Uterus (tissue), 4 donors: ENCODE measurements around the gene CIROP. TPM values are rescaled to one million over a fixed set of nuclear protein-coding genes. Genes with fewer than 3 reads are reported as not detected.

Experiments
- DNase-seq, 2 donors: peaks; one replicate each; pipeline ENCODE4 v3.0.0-alpha.2; 2019 to 2020
- H3K27ac ChIP-seq, 2 donors: fragments of 200-600 bp; sonication (generic); 1 replicate in 1 of 2; 2 replicates in 1 of 2; pipeline ENCODE4 v1.5.1; 2016 to 2018
- H3K27me3 ChIP-seq, 2 donors: fragments of 200-600 bp; sonication (generic); one replicate each; pipeline ENCODE4 v1.5.1; 2018 to 2019; ENCODE audit warnings: control low read depth in 1 of 2
- H3K36me3 ChIP-seq, 2 donors: fragments of 200-600 bp; sonication (generic); one replicate each; pipeline ENCODE4 v1.5.1; 2019; ENCODE audit warnings: control low read depth in 1 of 2
- H3K4me1 ChIP-seq, 2 donors: fragments of 200-600 bp; sonication (generic); one replicate each; pipeline ENCODE4 v1.5.1; 2018 to 2019; ENCODE audit warnings: control low read depth in 1 of 2
- H3K4me3 ChIP-seq, 2 donors: fragments of 200-600 bp; sonication (generic); 1 replicate in 1 of 2; 2 replicates in 1 of 2; pipeline ENCODE4 v1.5.1; 2018 to 2019; ENCODE audit warnings: mild to moderate bottlenecking in 1 of 2
- H3K9me3 ChIP-seq, 2 donors: fragments of 200-600 bp; sonication (generic); one replicate each; pipeline ENCODE4 v1.5.1; 2019; ENCODE audit warnings: control low read depth in 1 of 2
- POLR2A ChIP-seq, 2 donors: fragments of 450-650 bp; IDR thresholded peaks; one replicate each; pipeline ENCODE4 v1.6.1; 2016; ENCODE audit warnings: antibody characterized with exemption in 2 of 2, mild to moderate bottlenecking in 1 of 2, moderate library complexity in 1 of 2
- intact Hi-C: fragments of 100-400 bp; cut with DNase I; formaldehyde crosslinking; loops from one replicate; pipeline ENCODE4 v1.15.1; 2023; ENCODE audit warnings: low total_unique reads
- total RNA-seq, 4 donors: library from RNA; depleted of rRNA in 3 of 4; stranded (reverse); fragments of >200 nt in 3 of 4; gene quantifications; one replicate each; pipeline versions ENCODE4 v1.1.0 to v1.2.4, GENCODE V29; 2014 to 2023
- TF ChIP-seq, protein P1 (sequence below), 4 experiments: fragments of 200-600 bp in 2 of 4; fragments of 450-650 bp in 2 of 4; sonication (generic) in 2 of 4; IDR thresholded peaks; one replicate each; pipeline ENCODE4 v1.5.1; 2016 to 2019; ENCODE audit warnings: antibody characterized with exemption in 4 of 4, mild to moderate bottlenecking in 2 of 4, moderate library complexity in 1 of 4
- donor health status: DM: yes; HTN: yes; CAD: no.

The CIROP gene
- total RNA-seq, 4 donors from 2014 or later = not detected

DNA sequence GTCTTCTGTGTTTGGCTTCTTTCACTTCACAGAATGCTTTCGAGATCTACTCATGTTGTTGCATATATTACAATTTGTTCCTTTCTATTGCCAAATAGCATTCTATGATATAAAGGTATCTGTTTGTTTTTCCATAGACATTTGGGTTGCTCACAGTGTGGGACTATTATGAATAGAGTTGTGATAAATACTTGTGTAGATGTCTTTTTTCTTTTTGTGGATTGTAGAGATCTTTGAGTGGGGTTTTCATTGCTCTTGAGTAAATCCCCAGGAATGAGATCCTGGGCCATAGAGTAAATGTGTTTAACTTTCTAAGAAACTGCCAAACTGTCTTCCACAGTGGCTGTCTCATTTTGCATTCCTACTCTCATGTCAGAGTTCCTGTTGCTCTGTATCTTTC is 39.1 kb upstream of the CIROP start:
- no peak for DNase-seq
- H3K4me3 ChIP-seq = no peak overlapping the region
- TF ChIP-seq POLR2A (IDR thresholded peaks at IDR 0.05) = no peak
- TF ChIP-seq, protein P1, sequence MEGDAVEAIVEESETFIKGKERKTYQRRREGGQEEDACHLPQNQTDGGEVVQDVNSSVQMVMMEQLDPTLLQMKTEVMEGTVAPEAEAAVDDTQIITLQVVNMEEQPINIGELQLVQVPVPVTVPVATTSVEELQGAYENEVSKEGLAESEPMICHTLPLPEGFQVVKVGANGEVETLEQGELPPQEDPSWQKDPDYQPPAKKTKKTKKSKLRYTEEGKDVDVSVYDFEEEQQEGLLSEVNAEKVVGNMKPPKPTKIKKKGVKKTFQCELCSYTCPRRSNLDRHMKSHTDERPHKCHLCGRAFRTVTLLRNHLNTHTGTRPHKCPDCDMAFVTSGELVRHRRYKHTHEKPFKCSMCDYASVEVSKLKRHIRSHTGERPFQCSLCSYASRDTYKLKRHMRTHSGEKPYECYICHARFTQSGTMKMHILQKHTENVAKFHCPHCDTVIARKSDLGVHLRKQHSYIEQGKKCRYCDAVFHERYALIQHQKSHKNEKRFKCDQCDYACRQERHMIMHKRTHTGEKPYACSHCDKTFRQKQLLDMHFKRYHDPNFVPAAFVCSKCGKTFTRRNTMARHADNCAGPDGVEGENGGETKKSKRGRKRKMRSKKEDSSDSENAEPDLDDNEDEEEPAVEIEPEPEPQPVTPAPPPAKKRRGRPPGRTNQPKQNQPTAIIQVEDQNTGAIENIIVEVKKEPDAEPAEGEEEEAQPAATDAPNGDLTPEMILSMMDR (IDR thresholded peaks at IDR 0.05) = no peak
- peaks cover 11 to 12% of the 10 kb centered on the region in 2 donors for H3K4me1 ChIP-seq
- intact Hi-C loops = no loop called here
- H3K36me3 ChIP-seq = no peaks in the 10 kb centered on the region
- H3K27me3 ChIP-seq = no peaks in the 10 kb centered on the region
- peak overlapping the region; percentile 96 for H3K27ac ChIP-seq
- H3K9me3 ChIP-seq = no peaks in the 10 kb centered on the region

DNA sequence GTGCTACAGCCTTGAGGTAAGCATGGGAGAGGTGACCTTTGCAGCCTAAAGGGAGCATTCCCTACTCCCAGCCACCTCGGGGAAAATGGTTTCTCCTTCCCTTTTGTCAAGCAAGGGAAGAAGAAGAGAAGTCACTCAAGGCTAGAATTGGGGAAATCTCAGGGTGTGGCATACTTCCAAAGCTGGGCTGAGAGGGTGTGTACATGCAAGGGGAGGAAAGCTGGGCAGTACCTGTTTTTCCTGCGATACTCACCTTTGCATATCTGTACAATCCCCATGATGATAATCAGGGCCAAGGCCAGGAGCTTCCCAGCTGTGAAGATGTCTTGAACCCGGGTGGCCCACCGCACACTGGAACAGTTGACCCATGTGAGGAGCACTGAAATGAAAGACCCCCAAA is 38.0 kb upstream of the CIROP start:
- H3K27ac ChIP-seq = peak overlapping the region; percentile 96
- no peaks in the 10 kb centered on the region for H3K9me3 ChIP-seq
- no peak for DNase-seq
- peaks cover 12% of the 10 kb centered on the region in 2 donors for H3K4me1 ChIP-seq
- no peaks in the 10 kb centered on the region for H3K27me3 ChIP-seq
- intact Hi-C loops = no loop called here
- TF ChIP-seq POLR2A (IDR thresholded peaks at IDR 0.05) = no peak
- TF ChIP-seq, protein P1 (IDR thresholded peaks at IDR 0.05) = no peak
- no peaks in the 10 kb centered on the region for H3K36me3 ChIP-seq
- no peak overlapping the region for H3K4me3 ChIP-seq

DNA sequence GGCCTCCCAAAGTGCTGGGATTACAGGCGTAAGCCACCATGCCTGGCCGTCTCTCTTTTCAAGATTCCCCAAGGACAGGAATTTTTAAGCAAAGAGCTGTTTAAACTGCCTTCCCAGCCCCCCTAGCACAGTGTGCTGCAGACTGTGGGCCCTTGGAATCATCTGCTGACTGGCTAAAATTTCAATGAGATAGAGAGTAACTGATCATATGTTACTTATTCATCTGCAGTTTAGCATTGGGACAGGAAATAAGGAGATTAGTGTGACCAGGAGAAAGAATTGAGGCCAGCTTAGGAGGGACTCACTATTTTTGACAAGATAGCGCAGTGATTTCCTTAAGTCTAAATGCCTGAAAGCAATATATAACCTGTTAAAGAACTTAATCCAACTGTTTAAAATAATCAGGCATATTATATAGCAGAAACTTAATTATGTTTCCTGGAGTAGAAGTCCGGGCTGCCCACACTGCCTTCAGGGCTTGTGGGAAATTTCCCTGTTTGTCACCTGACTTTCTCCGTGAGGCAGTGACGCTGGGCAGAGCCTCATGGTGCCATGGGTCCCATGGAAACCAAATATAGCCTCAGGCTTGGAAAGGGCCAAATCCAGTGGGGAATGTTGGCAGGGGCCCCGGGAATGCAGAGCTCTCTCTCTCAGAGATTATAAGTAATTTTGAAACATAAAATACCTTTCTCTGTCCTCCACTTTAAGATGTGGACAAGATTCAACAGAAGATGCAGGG is 37.1 kb upstream of the CIROP start:
- Histone ChIP-seq H3K4me3 (no peak overlapping the region), H3K36me3 (no peaks in the 10 kb centered on the region), H3K9me3 (no peaks in the 10 kb centered on the region), H3K27ac (peak overlapping the region; percentile 96), H3K4me1 (peaks cover 8 to 12% of the 10 kb centered on the region in 2 donors), H3K27me3 (no peaks in the 10 kb centered on the region)
- DNase-seq = peak; percentile 68
- intact Hi-C loops = no loop called here
- TF ChIP-seq POLR2A (IDR thresholded peaks at IDR 0.05) = no peak
- TF ChIP-seq, protein P1 (IDR thresholded peaks at IDR 0.05) = no peak

DNA sequence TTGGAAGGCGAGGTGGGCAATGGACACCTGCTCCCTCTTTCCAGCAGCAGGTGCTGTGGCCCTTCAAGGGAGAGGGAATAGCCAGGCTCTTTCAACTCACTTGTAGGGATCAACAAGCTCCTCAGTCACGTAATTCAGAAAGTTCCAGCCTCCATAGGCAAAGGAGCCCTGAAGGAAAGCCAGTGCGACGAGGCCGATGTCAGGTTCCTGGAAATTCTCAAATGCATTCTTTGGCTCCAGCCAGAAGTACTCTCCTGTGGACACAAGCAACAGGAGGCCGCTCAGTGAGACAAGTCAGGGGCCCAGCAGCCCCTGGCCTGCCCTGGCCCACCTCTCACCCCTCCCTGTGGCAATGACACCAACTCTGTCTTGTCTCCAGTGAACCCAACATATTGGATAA is 35.6 kb upstream of the CIROP start:
- H3K27me3 ChIP-seq = no peaks in the 10 kb centered on the region
- H3K36me3 ChIP-seq = no peaks in the 10 kb centered on the region
- TF ChIP-seq POLR2A (IDR thresholded peaks at IDR 0.05) = no peak
- TF ChIP-seq, protein P1 (IDR thresholded peaks at IDR 0.05) = no peak
- H3K27ac ChIP-seq = peak overlapping the region; percentile 18 to 96
- no peak overlapping the region for H3K4me3 ChIP-seq
- no peak for DNase-seq
- H3K4me1 ChIP-seq = peaks cover 5 to 12% of the 10 kb centered on the region in 2 donors
- H3K9me3 ChIP-seq = no peaks in the 10 kb centered on the region
- intact Hi-C loops = no loop called here

DNA sequence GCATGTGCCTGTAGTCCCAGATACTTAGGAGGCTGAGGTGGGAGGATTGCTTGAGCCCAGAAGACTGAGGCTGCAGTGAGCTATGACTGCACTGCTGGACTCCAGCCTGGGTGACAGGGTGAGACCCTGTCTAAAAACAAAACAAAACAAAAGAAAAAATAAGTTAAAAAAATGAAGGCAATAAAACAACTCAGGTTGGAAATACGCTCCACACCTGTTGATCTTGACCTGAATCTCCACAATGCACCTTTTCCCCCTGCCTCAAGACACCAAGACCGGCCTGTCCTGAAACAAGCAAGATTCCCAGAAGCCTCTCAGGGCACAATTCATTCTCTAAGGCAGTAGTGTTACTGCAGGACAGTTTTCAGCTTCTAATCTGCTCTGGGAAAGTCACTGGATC is 35.1 kb upstream of the CIROP start:
- H3K36me3 ChIP-seq = no peaks in the 10 kb centered on the region
- TF ChIP-seq, protein P1 (IDR thresholded peaks at IDR 0.05) = no peak
- TF ChIP-seq POLR2A (IDR thresholded peaks at IDR 0.05) = no peak
- H3K4me3 ChIP-seq = no peak overlapping the region
- peak overlapping the region in 1 of 2 donors; percentile 96 for H3K27ac ChIP-seq
- H3K9me3 ChIP-seq = no peaks in the 10 kb centered on the region
- H3K4me1 ChIP-seq = peaks cover 5 to 12% of the 10 kb centered on the region in 2 donors
- DNase-seq = no peak
- intact Hi-C loops = no loop called here
- H3K27me3 ChIP-seq = no peaks in the 10 kb centered on the region
